Urinary bladder (tissue), 4 donors: ENCODE results near the gene CACNA1B. TPM values are rescaled to one million over a fixed set of nuclear protein-coding genes. Genes with fewer than 3 reads are reported as not detected.

Experiments used
- DNase-seq: peaks from one replicate; pipeline ENCODE4 v3.0.0-alpha.2; 2015; ENCODE audit errors: extremely low spot score
- H3K27ac ChIP-seq: one replicate; pipeline ENCODE4 v1.5.1; 2013; ENCODE audit warnings: low read depth, mild to moderate bottlenecking, moderate library complexity
- H3K36me3 ChIP-seq: one replicate; pipeline ENCODE4 v1.6.1; 2013; ENCODE audit warnings: mild to moderate bottlenecking, moderate library complexity; ENCODE audit not compliant: insufficient read depth
- H3K4me1 ChIP-seq: one replicate; pipeline ENCODE4 v1.6.1; 2013; ENCODE audit warnings: mild to moderate bottlenecking, moderate library complexity; ENCODE audit not compliant: insufficient read depth
- H3K4me3 ChIP-seq: one replicate; pipeline ENCODE4 v1.5.1; 2013; ENCODE audit warnings: low read depth, low read length
- WGBS: extraction: QIAGEN DNeasy Blood & Tissue Kit; methylation state at CpG from one replicate; pipeline ENCODE4 v1.1.7; 2013; 5-methylcytosine and 5-hydroxymethylcytosine counted together
- polyA plus RNA-seq: library from polyadenylated mRNA; stranded (reverse); fragments of 200-250 nt; gene quantifications from one replicate; pipeline ENCODE4 v1.2.3, GENCODE V29; 2013
- total RNA-seq: library from RNA; depleted of rRNA; stranded (reverse); fragments of >200 nt; gene quantifications from one replicate; pipeline ENCODE4 v1.2.3, GENCODE V29; 2014
- donor health status: healthy with polysubstance abuse.
- donor health status: healthy.

Gene CACNA1B
- total and polyA plus RNA-seq, 2 donors = 0.14 to 0.63 TPM

GRCh38 chr9:137974746-137975526 lies 97.4 kb downstream of the CACNA1B start:
- no peaks in the 10 kb centered on the region for H3K4me1 ChIP-seq
- H3K4me3 ChIP-seq = no peak overlapping the region
- no peaks in the 10 kb centered on the region for H3K36me3 ChIP-seq
- DNase-seq = no peak
- 82% methylated on average over 15 of the region's 15 CpGs for WGBS
- no peak overlapping the region for H3K27ac ChIP-seq

GRCh38 chr9:137975527-137975913 lies 97.9 kb downstream of the CACNA1B start:
- no peak overlapping the region for H3K4me3 ChIP-seq
- no peak for DNase-seq
- 82% methylated on average over 6 of the region's 6 CpGs for WGBS

GRCh38 chr9:137975936-137976565 lies 98.5 kb downstream of the CACNA1B start:
- no peak overlapping the region for H3K4me3 ChIP-seq
- WGBS = 85% methylated on average over 8 of the region's 8 CpGs
- H3K27ac ChIP-seq = no peak overlapping the region
- H3K4me1 ChIP-seq = no peaks in the 10 kb centered on the region
- no peak for DNase-seq
- no peaks in the 10 kb centered on the region for H3K36me3 ChIP-seq

More at GRCh38 chr9:137975527-137975913, 97.9 kb downstream of the CACNA1B start:
- H3K36me3 ChIP-seq = no peaks in the 10 kb centered on the region
- no peak overlapping the region for H3K27ac ChIP-seq
- H3K4me1 ChIP-seq = no peaks in the 10 kb centered on the region

- Histone ChIP-seq H3K27ac (no peak overlapping the region), H3K4me1 (no peaks in the 10 kb centered on the region), H3K4me3 (no peak overlapping the region), H3K36me3 (no peaks in the 10 kb centered on the region)
- no peak for DNase-seq
- WGBS = 82% methylated on average over 8 of the region's 8 CpGs
Observed at GRCh38 chr9:137977571-137978261, 100.1 kb downstream of the CACNA1B start.

GRCh38 chr9:137978262-137978714 lies 100.7 kb downstream of the CACNA1B start:
- H3K36me3 ChIP-seq = no peaks in the 10 kb centered on the region
- WGBS = 68% methylated on average over 4 of the region's 4 CpGs
- no peaks in the 10 kb centered on the region for H3K4me1 ChIP-seq
- no peak for DNase-seq
- no peak overlapping the region for H3K4me3 ChIP-seq
- no peak overlapping the region for H3K27ac ChIP-seq

GRCh38 chr9:137982200-137982599 lies 104.6 kb downstream of the CACNA1B start:
- Histone ChIP-seq H3K36me3 (no peaks in the 10 kb centered on the region), H3K4me3 (no peak overlapping the region), H3K4me1 (no peaks in the 10 kb centered on the region), H3K27ac (no peak overlapping the region)
- no peak for DNase-seq
- WGBS = 37% methylated on average over 1 of the region's 1 CpG

- Histone ChIP-seq H3K27ac (no peak overlapping the region), H3K4me1 (no peaks in the 10 kb centered on the region), H3K36me3 (no peaks in the 10 kb centered on the region), H3K4me3 (no peak overlapping the region)
- no peak for DNase-seq
- WGBS = 88% methylated on average over 16 of the region's 16 CpGs
Observed at GRCh38 chr9:137984005-137984404, 106.4 kb downstream of the CACNA1B start.

GRCh38 chr9:137984520-137985257 lies 107.1 kb downstream of the CACNA1B start:
- 75% methylated on average over 7 of the region's 7 CpGs for WGBS
- Histone ChIP-seq H3K4me3 (no peak overlapping the region), H3K4me1 (no peaks in the 10 kb centered on the region), H3K36me3 (no peaks in the 10 kb centered on the region), H3K27ac (no peak overlapping the region)
- no peak for DNase-seq

- H3K36me3 ChIP-seq = no peaks in the 10 kb centered on the region
- 95% methylated on average over 13 of the region's 13 CpGs for WGBS
- DNase-seq = no peak
Observed at GRCh38 chr9:137985637-137986071, 108.1 kb downstream of the CACNA1B start.

GRCh38 chr9:137986268-137987099 lies 108.9 kb downstream of the CACNA1B start:
- Histone ChIP-seq H3K4me1 (no peaks in the 10 kb centered on the region), H3K4me3 (no peak overlapping the region), H3K36me3 (no peaks in the 10 kb centered on the region), H3K27ac (no peak overlapping the region)
- DNase-seq = no peak
- 78% methylated on average over 22 of the region's 22 CpGs for WGBS

More at GRCh38 chr9:137985637-137986071, 108.1 kb downstream of the CACNA1B start:
- Histone ChIP-seq H3K4me1 (no peaks in the 10 kb centered on the region), H3K27ac (no peak overlapping the region), H3K4me3 (no peak overlapping the region)

GRCh38 chr9:137987244-137988030 lies 109.9 kb downstream of the CACNA1B start:
- Histone ChIP-seq H3K4me3 (no peak overlapping the region), H3K4me1 (no peaks in the 10 kb centered on the region), H3K36me3 (no peaks in the 10 kb centered on the region), H3K27ac (no peak overlapping the region)
- DNase-seq = no peak
- 78% methylated on average over 10 of the region's 10 CpGs for WGBS

GRCh38 chr9:137988051-137988450 lies 110.5 kb downstream of the CACNA1B start:
- H3K36me3 ChIP-seq = no peaks in the 10 kb centered on the region
- no peak overlapping the region for H3K27ac ChIP-seq
- 75% methylated on average over 8 of the region's 8 CpGs for WGBS
- no peak overlapping the region for H3K4me3 ChIP-seq
- H3K4me1 ChIP-seq = no peaks in the 10 kb centered on the region
- no peak for DNase-seq
